Peyer's patch (tissue), 4 donors: ENCODE measurements around the gene SPON1.
"Not testable (repeated sequence)": the region's sequence is repeated elsewhere in the genome, so short reads cannot be mapped to it uniquely, and the experiment has no call there.

Source experiments
- POLR2A ChIP-seq, 2 donors: fragments of 450-650 bp; IDR thresholded peaks; one replicate each; pipeline ENCODE4 v1.5.1; 2017; ENCODE audit warnings: antibody characterized with exemption in 2 of 2, mild to moderate bottlenecking in 2 of 2, moderate library complexity in 2 of 2
- TF ChIP-seq, protein P1 (sequence below), 6 experiments: fragments of 450-650 bp in 4 of 6; fragments of 200-600 bp in 2 of 6; sonication (generic) in 1 of 6; IDR thresholded peaks; one replicate each; pipeline ENCODE4 v1.5.1; 2017 to 2019; ENCODE audit warnings: antibody characterized with exemption in 6 of 6, mild to moderate bottlenecking in 3 of 6, moderate library complexity in 1 of 6

DNA sequence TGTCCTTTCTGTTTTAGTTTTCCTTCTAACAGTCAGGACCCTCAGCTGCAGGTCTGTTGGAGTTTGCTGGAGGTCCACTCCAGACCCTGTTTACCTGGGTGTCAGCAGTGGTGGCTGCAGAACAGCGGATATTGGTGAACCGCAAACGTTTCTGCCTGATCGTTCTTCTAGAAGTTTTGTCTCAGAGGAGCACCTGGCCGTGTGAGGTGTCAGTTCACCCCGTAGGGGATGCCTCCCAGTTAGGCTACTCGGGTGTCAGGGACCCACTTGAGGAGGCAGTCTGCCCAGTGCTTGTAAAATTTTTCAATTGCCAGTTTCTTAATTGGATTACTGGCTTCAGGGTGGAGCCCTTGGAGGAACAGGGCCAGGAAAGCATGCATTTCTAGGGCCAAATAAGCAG is 211.2 kb downstream of the SPON1 start:
- not testable (repeated sequence) for TF ChIP-seq POLR2A (IDR thresholded peaks at IDR 0.05)
- TF ChIP-seq, protein P1, sequence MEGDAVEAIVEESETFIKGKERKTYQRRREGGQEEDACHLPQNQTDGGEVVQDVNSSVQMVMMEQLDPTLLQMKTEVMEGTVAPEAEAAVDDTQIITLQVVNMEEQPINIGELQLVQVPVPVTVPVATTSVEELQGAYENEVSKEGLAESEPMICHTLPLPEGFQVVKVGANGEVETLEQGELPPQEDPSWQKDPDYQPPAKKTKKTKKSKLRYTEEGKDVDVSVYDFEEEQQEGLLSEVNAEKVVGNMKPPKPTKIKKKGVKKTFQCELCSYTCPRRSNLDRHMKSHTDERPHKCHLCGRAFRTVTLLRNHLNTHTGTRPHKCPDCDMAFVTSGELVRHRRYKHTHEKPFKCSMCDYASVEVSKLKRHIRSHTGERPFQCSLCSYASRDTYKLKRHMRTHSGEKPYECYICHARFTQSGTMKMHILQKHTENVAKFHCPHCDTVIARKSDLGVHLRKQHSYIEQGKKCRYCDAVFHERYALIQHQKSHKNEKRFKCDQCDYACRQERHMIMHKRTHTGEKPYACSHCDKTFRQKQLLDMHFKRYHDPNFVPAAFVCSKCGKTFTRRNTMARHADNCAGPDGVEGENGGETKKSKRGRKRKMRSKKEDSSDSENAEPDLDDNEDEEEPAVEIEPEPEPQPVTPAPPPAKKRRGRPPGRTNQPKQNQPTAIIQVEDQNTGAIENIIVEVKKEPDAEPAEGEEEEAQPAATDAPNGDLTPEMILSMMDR (IDR thresholded peaks at IDR 0.05): not testable (repeated sequence)
